DMS153 treated with DMSO at 0.1 percent for 48 hours (cell line): ENCODE data around the gene DFFB.

Experiments
- DNase-seq: peaks from one replicate; lab custom pipeline; 2025; ENCODE audit not compliant: unreplicated experiment; lab: John Stamatoyannopoulos, UW

DFFB gene

DNA sequence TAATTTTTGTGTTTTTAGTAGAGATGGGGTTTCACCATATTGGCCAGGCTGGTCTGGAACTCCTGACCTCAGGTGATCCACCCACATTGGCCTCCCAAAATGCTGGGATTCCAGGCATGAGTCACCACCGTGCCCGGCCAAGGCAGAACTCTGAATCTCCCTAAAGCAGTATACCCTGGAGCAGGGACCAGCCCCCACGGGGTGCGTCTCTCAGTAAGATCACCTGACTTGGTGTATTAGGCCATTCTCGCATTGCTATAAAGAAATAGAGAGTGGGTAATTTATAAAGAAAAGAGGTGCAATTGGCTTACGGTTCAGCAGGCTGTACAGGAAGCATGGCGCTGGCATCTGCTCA lies 14.2 kb downstream of the DFFB start:
- DNase-seq: no peak

- no peak for DNase-seq
Measured at GRCh38 chr1:3872546-3872945, 15.3 kb downstream of the DFFB start.

GRCh38 chr1:3874736-3875135 lies 17.5 kb downstream of the DFFB start:
- no peak for DNase-seq

DNA sequence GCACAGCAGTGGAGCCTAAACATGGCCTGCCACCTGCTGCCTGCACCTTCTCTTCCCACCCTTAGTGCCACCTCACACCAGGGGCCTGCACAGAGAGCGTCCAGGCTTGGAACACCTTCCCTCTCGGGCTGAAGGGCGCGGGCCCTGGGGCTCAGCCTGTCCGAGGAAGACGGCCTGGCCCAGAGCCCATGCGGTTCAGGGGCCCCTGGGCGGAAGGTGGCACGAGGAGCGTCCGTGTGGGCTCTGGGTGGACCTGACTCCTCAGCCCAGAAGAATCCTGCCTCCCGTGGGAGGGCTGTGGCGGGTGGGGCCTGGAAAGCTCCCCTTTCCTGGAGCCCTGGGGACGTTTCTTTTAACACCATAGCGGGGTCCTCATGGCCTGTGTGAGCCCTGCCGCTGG lies 19.4 kb downstream of the DFFB start:
- no peak for DNase-seq

- DNase-seq: no peak
Measured at GRCh38 chr1:3879099-3879498, 21.8 kb downstream of the DFFB start.

DNA sequence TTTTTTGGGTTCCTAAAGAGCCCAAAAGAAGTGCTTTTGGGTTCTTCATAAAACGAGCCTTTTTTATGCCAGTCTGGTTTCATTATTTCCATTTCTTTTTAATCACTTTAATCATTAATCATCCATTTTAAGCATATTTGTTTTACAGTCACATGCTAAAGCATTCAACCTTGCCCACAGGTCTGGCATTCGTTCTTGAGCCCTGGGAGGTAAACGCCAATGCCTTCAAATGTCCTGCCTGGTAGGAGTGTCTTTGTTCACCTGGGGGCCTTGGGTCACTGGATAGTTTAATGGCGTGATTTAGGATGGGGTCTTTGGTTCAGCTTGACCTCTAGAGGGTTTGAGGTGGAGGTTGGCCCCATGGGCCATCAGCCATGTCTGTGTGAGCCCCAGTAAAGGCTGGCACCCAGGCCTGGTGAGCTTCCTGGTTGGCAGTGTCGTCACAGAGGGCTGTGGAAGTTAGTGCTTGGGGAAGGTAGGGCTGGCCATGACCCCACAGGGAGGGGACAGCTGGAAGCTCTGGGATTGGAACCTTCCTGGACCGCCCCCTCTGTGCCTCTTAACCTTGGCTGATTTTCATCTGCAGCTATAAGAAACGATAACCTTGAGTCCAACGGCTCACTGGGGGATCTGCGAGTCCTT lies 22.6 kb downstream of the DFFB start:
- no peak for DNase-seq

GRCh38 chr1:3880429-3881192 lies 23.3 kb downstream of the DFFB start:
- no peak for DNase-seq

- no peak for DNase-seq
Measured at GRCh38 chr1:3881193-3881480, 23.9 kb downstream of the DFFB start.

DNA sequence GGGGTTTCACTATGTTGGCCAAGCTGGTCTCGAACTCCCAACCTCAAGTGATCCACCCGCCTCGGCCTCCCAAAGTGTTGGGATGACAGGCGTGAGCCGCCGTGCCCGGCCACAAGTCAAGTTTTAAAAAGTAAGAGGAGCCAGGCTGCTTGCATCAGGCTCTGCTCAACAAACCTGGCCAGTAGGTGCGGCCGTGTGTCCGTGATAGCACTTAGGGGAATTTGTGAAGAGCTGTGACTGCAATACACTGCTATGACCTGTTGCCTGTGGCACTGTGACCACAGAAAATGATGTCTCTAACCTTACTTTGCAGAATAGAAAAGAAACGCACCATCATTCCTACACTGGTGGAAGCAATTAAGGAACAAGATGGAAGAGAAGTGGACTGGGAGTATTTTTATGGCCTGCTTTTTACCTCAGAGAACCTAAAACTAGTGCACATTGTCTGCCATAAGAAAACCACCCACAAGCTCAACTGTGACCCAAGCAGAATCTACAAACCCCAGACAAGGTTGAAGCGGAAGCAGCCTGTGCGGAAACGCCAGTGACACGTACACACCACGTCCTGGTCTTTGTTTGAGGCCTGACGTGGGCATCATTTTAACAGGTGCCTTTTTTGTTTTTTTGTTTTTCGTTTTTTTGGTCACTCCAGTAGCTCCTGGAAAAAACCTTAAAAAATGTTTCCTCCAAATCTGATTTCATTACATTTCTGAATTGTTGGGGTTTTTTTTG lies 26.1 kb downstream of the DFFB start:
- DNase-seq: no peak

- DNase-seq: no peak
Measured at GRCh38 chr1:3884966-3885365, 27.7 kb downstream of the DFFB start.

GRCh38 chr1:3885611-3886010 lies 28.3 kb downstream of the DFFB start:
- no peak for DNase-seq

DNA sequence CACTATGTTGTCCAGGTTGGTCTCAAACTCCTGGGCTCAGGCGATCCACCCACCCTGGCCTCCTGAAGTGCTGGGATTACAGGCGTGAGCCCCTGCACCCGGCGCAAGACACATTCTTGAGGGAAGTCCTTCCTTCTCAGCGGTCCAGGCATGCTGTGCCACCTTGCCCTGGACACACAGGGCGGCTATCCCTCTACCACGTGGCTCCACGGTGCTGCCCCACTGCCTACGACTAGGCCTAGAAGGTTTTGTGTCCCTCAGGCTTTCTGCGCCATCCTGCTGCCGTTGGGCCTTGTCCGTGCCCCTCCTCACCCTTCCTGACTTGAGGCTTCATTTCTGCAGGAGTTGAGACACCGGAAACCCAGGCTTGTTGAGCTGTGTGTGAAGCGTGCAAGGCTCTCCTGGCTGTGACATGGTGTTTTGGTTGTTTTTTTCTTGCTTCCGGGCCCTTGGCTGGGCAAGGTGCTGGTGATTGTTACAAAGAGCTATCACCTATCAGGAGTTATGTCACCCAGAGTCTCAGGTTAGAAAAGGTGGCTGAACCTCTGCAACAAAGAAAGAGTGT lies 28.9 kb downstream of the DFFB start:
- DNase-seq: no peak

- no peak for DNase-seq
Measured at GRCh38 chr1:3886691-3887090, 29.4 kb downstream of the DFFB start.

GRCh38 chr1:3888301-3888700 lies 31.0 kb downstream of the DFFB start:
- no peak for DNase-seq

DNA sequence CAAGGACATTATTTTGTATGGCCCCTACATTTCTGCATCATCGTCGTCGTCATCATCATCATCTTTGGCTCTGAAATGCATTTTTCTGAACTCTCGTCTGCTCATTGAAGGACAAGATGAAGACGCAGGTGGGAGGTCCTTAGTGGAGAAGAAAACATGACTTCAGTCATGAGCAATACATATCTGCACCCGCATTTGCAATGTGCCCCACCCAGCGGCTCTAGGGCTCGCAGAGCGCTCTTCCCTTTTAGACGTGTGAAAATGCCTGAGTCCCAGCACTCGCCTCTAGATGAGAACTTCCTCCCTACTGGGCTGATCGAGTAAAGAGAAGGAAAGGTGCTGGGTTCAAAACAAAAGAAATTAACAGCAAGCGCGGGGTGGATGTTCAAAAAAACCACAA lies 32.7 kb downstream of the DFFB start:
- DNase-seq: no peak

- DNase-seq: no peak
Measured at GRCh38 chr1:3890389-3891328, 33.4 kb downstream of the DFFB start.

GRCh38 chr1:3891329-3891865 lies 34.1 kb downstream of the DFFB start:
- no peak for DNase-seq

- DNase-seq: no peak
Measured at GRCh38 chr1:3892748-3893147, 35.5 kb downstream of the DFFB start.

DNA sequence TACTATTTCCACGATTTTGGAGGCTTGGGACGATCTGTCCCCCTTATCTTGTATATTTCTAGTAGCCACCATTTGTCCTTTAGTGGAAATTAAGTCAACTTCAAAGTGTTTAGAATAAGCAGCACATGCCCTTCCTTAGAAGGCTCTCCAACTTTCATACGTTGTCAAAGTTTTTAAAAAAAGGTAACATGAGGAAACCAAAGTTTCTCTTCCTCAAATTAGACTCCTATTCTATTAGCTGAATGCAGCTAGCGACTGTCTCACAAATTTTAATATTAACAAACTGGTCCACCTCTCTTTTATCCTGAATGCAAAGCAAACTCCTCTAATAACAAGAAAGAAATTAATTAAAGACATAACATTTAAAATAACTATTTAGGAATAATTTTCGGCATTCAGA lies 35.9 kb downstream of the DFFB start:
- no peak for DNase-seq

DNA sequence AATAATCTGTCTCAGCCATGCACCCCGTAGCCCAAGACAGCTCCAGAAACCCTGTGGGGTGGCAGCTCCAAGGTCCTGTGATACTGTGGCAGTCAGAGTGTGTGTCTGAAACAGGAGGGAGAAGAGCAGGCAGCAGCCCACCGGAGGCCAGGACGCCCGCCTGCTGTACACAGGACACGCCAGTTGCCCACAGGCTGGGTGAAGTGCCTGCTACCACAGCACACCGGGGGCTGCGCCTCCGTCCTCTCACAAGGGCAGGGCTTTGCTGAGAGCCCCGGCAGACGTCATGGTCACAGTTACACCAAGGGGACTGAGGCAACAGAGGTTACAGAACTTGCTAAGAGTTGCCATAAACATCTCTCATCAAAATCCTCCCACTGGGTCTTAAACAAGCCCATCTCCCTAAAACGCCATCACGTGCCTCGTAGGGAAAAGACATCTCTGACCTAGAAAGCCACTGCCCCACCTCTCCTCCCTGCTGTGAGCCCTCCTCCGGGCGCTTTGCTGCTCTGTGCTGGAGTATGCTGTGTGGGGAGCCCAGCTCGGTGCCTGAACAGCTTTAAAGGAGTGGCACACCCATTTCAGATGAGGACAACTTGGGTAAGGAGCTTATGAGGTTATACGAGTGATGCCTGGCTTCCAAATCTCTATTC lies 37.5 kb downstream of the DFFB start:
- no peak for DNase-seq
